Testis (tissue), 3 donors: Measurements from ENCODE around the gene KATNIP. TPM values are rescaled to one million over a fixed set of nuclear protein-coding genes. Genes with fewer than 3 reads are reported as not detected.

ENCODE experiments used
- DNase-seq: peaks from one replicate; pipeline ENCODE4 v3.0.0-alpha.2; 2019
- H3K27ac ChIP-seq, 2 donors: fragments of 200-600 bp; sonication (generic); one replicate each; pipeline ENCODE4 v1.5.1; 2019
- H3K27me3 ChIP-seq: fragments of 200-600 bp; sonication (generic); one replicate; pipeline ENCODE4 v1.5.1; 2019
- H3K36me3 ChIP-seq: fragments of 200-600 bp; sonication (generic); one replicate; pipeline ENCODE4 v1.5.1; 2017; ENCODE audit warnings: low read depth; ENCODE audit errors: missing control alignments
- H3K4me1 ChIP-seq: fragments of 200-600 bp; sonication (generic); one replicate; pipeline ENCODE4 v1.5.1; 2019
- H3K4me3 ChIP-seq, 2 donors: fragments of 200-600 bp; sonication (generic); one replicate each; pipeline ENCODE4 v1.5.1; 2017 to 2019
- H3K9me3 ChIP-seq: fragments of 200-600 bp; sonication (generic); one replicate; pipeline ENCODE4 v1.5.1; 2017
- POLR2A ChIP-seq: fragments of 450-650 bp; IDR thresholded peaks from one replicate; pipeline ENCODE4 v1.6.1; 2017; ENCODE audit warnings: antibody characterized with exemption, mild to moderate bottlenecking, moderate library complexity
- WGBS, 2 donors: methylation state at CpG; one replicate each; pipeline ENCODE4 v1.1.5; 2018; 5-methylcytosine and 5-hydroxymethylcytosine counted together
- intact Hi-C: fragments of 100-400 bp; cut with DNase I; formaldehyde crosslinking; loops from one replicate; pipeline ENCODE4 v1.15.1; 2023; ENCODE audit warnings: low total_unique reads
- polyA plus RNA-seq: library from polyadenylated mRNA; stranded (reverse); fragments of 350-450 nt; fragmentation: Illumina TruSeq; extraction: RNeasy Lipid Tissue Mini Kit (QIAGEN cat#74804); gene quantifications from one replicate; pipeline ENCODE4 v1.2.3, GENCODE V29; 2014; ENCODE audit warnings: low read depth, low replicate concordance; ENCODE audit not compliant: insufficient read depth
- total RNA-seq, 2 donors: library from RNA; depleted of rRNA; stranded (reverse); fragments of >200 nt; gene quantifications; one replicate each; pipeline ENCODE4 v1.2.3, GENCODE V29; 2016
- TF ChIP-seq, protein P1 (sequence below), 3 experiments: fragments of 450-650 bp in 2 of 3; fragments of 200-600 bp in 1 of 3; sonication (generic) in 1 of 3; IDR thresholded peaks; one replicate each; pipeline ENCODE4 v1.5.1; 2016 to 2019; ENCODE audit warnings: antibody characterized with exemption in 3 of 3, mild to moderate bottlenecking in 2 of 3, moderate library complexity in 1 of 3

The KATNIP gene
- total and polyA plus RNA-seq, 3 donors from 2014 or later, result 43.2 to 80.2 (median 48.6) TPM

GRCh38 chr16:27571433-27572326 lies 21.7 kb downstream of the KATNIP start:
- H3K27ac ChIP-seq, result no peak overlapping the region
- intact Hi-C loops, result no loop called here

DNA sequence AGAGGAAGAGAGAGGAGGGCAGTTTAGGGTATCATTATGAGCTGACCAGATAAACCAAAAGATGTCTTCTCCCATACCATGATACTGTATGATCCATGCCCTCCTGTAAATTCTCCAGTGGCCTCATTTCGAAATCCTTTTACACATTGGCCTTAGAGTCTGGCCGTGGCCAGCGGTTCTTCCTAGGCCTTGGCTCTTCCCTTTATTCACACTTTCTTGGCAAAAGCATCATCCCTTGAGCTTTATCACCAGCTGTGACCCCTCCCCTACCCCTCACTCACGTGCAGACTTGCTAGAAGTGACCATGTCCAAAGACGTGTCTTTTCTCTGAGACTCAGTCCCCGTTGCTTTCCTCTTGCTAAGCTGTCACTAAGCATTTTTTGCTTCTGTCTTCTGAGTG lies 22.8 kb downstream of the KATNIP start:
- 68 to 69% methylated on average over 6 of the region's 6 CpGs for WGBS, 2 donors
- no peak overlapping the region for H3K4me3 ChIP-seq
- TF ChIP-seq, protein P1, sequence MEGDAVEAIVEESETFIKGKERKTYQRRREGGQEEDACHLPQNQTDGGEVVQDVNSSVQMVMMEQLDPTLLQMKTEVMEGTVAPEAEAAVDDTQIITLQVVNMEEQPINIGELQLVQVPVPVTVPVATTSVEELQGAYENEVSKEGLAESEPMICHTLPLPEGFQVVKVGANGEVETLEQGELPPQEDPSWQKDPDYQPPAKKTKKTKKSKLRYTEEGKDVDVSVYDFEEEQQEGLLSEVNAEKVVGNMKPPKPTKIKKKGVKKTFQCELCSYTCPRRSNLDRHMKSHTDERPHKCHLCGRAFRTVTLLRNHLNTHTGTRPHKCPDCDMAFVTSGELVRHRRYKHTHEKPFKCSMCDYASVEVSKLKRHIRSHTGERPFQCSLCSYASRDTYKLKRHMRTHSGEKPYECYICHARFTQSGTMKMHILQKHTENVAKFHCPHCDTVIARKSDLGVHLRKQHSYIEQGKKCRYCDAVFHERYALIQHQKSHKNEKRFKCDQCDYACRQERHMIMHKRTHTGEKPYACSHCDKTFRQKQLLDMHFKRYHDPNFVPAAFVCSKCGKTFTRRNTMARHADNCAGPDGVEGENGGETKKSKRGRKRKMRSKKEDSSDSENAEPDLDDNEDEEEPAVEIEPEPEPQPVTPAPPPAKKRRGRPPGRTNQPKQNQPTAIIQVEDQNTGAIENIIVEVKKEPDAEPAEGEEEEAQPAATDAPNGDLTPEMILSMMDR (IDR thresholded peaks at IDR 0.05), result no peak
- TF ChIP-seq POLR2A, result no peak
- H3K4me1 ChIP-seq, result no peaks in the 10 kb centered on the region
- H3K27me3 ChIP-seq, result no peaks in the 10 kb centered on the region
- H3K36me3 ChIP-seq, result no peaks in the 10 kb centered on the region
- peak; percentile 19 for DNase-seq
- H3K27ac ChIP-seq, result no peak overlapping the region
- no peaks in the 10 kb centered on the region for H3K9me3 ChIP-seq
- intact Hi-C loops, result no loop called here

More at GRCh38 chr16:27571433-27572326, 21.7 kb downstream of the KATNIP start:
- TF ChIP-seq, protein P1 (IDR thresholded peaks at IDR 0.05), result no peak
- no peak for TF ChIP-seq POLR2A
- Histone ChIP-seq H3K36me3 (no peaks in the 10 kb centered on the region), H3K4me3 (no peak overlapping the region), H3K9me3 (no peaks in the 10 kb centered on the region), H3K27me3 (no peaks in the 10 kb centered on the region), H3K4me1 (no peaks in the 10 kb centered on the region)
- WGBS, 2 donors, result 89 to 91% methylated on average over 4 to 8 of the region's 8 CpGs
- no peak for DNase-seq

- WGBS, 2 donors, result 81 to 88% methylated on average over 5 of the region's 5 CpGs
- no peaks in the 10 kb centered on the region for H3K9me3 ChIP-seq
- no peak for TF ChIP-seq POLR2A
- TF ChIP-seq, protein P1 (IDR thresholded peaks at IDR 0.05), result no peak
- H3K36me3 ChIP-seq, result no peaks in the 10 kb centered on the region
- H3K27ac ChIP-seq, result no peak overlapping the region
- no peak for DNase-seq
- intact Hi-C loops, result no loop called here
- H3K4me3 ChIP-seq, result no peak overlapping the region
- no peaks in the 10 kb centered on the region for H3K4me1 ChIP-seq
- no peaks in the 10 kb centered on the region for H3K27me3 ChIP-seq
Observed at GRCh38 chr16:27576729-27577128, 26.8 kb downstream of the KATNIP start.

GRCh38 chr16:27579087-27579980 lies 29.4 kb downstream of the KATNIP start:
- Histone ChIP-seq H3K9me3 (no peaks in the 10 kb centered on the region), H3K4me1 (no peaks in the 10 kb centered on the region), H3K4me3 (no peak overlapping the region), H3K27me3 (no peaks in the 10 kb centered on the region), H3K27ac (no peak overlapping the region), H3K36me3 (no peaks in the 10 kb centered on the region)
- WGBS, 2 donors, result 68 to 88% methylated on average over 4 of the region's 4 CpGs
- no peak for DNase-seq
- intact Hi-C loops, result no loop called here
- TF ChIP-seq, protein P1 (IDR thresholded peaks at IDR 0.05), result no peak
- TF ChIP-seq POLR2A, result no peak
